HFFc6 (cell line): ENCODE results near the gene GDE1. TPM values are rescaled to one million over a fixed set of nuclear protein-coding genes. Genes with fewer than 3 reads are reported as not detected.

ENCODE experiments used
- DNase-seq: peaks from one replicate; pipeline ENCODE4 v3.0.0-alpha.2; 2018
- H3K27ac Mint-ChIP-seq: 2 replicates; pipeline ENCODE4 v1.8.0; 2020; ENCODE audit warnings: mild to moderate bottlenecking, mixed read lengths
- H3K27me3 Mint-ChIP-seq: 2 replicates; pipeline ENCODE4 v1.8.0; 2021; ENCODE audit warnings: mild to moderate bottlenecking, moderate library complexity, mixed read lengths; ENCODE audit not compliant: insufficient read depth
- H3K36me3 Mint-ChIP-seq: 2 replicates; pipeline ENCODE4 v1.8.0; 2021; ENCODE audit warnings: low read depth, mixed read lengths
- H3K4me1 Mint-ChIP-seq: 2 replicates; pipeline ENCODE4 v1.8.0; 2020; ENCODE audit warnings: low read depth, mixed read lengths
- H3K4me3 Mint-ChIP-seq: 2 replicates; pipeline ENCODE4 v1.8.0; 2020; ENCODE audit warnings: mild to moderate bottlenecking, moderate library complexity, mixed read lengths
- H3K9me3 Mint-ChIP-seq: 2 replicates; pipeline ENCODE4 v1.8.0; 2020; ENCODE audit warnings: mild to moderate bottlenecking, mixed read lengths
- CTCF ChIP-seq: fragments of 200-600 bp; sonication (generic); IDR thresholded peaks from 2 replicates; pipeline ENCODE4 v1.5.0; 2021; ENCODE audit warnings: antibody characterized with exemption, mild to moderate bottlenecking
- total RNA-seq, 6 experiments: library from RNA; stranded (reverse); fragmentation: NEBNext Ultra II Directional; extraction: Animal tissue kit (Norgen Biotek cat#: 25700); gene quantifications; 2 replicates in 1 of 6; 3 replicates in 5 of 6; pipeline ENCODE4 v1.2.3, GENCODE V29; 2021

GDE1 gene
- total RNA-seq, 6 experiments from 2014 or later, result 61.4 to 91.1 (median 77.1) TPM

GRCh38 chr16:19486750-19487325 is 35.1 kb downstream of the GDE1 start:
- Mint-ChIP-seq H3K9me3 (no peaks in the 10 kb centered on the region), H3K4me3 (no peak overlapping the region), H3K36me3 (no peaks in the 10 kb centered on the region), H3K27ac (no peak overlapping the region), H3K27me3 (peaks cover 20% of the 10 kb centered on the region), H3K4me1 (no peaks in the 10 kb centered on the region)
- DNase-seq, result no peak
- no peak for TF ChIP-seq CTCF

GRCh38 chr16:19486051-19486450 is 35.8 kb downstream of the GDE1 start:
- H3K27me3 Mint-ChIP-seq, result peaks cover 20% of the 10 kb centered on the region
- no peak for DNase-seq
- H3K4me3 Mint-ChIP-seq, result no peak overlapping the region
- no peak for TF ChIP-seq CTCF
- no peaks in the 10 kb centered on the region for H3K4me1 Mint-ChIP-seq
- no peaks in the 10 kb centered on the region for H3K9me3 Mint-ChIP-seq
- no peak overlapping the region for H3K27ac Mint-ChIP-seq
- H3K36me3 Mint-ChIP-seq, result no peaks in the 10 kb centered on the region

- no peak for TF ChIP-seq CTCF
- Mint-ChIP-seq H3K4me1 (no peaks in the 10 kb centered on the region), H3K36me3 (no peaks in the 10 kb centered on the region), H3K27me3 (peaks cover 20% of the 10 kb centered on the region), H3K27ac (no peak overlapping the region), H3K9me3 (no peaks in the 10 kb centered on the region), H3K4me3 (no peak overlapping the region)
- DNase-seq, result no peak
Observed at GRCh38 chr16:19485611-19486010, 36.3 kb downstream of the GDE1 start.

- H3K36me3 Mint-ChIP-seq, result no peaks in the 10 kb centered on the region
Observed at GRCh38 chr16:19484096-19484495, 37.8 kb downstream of the GDE1 start.

GRCh38 chr16:19482291-19482690 is 39.6 kb downstream of the GDE1 start:
- no peak overlapping the region for H3K4me3 Mint-ChIP-seq
- no peak for TF ChIP-seq CTCF

More at GRCh38 chr16:19484096-19484495, 37.8 kb downstream of the GDE1 start:
- Mint-ChIP-seq H3K27me3 (peaks cover 20% of the 10 kb centered on the region), H3K4me1 (no peaks in the 10 kb centered on the region), H3K9me3 (no peaks in the 10 kb centered on the region), H3K4me3 (no peak overlapping the region), H3K27ac (no peak overlapping the region)
- TF ChIP-seq CTCF, result no peak
- DNase-seq, result no peak

GRCh38 chr16:19481769-19482168 is 40.1 kb downstream of the GDE1 start:
- H3K27ac Mint-ChIP-seq, result no peak overlapping the region
- no peaks in the 10 kb centered on the region for H3K36me3 Mint-ChIP-seq
- H3K4me1 Mint-ChIP-seq, result no peaks in the 10 kb centered on the region
- no peak for DNase-seq
- no peak for TF ChIP-seq CTCF
- no peak overlapping the region for H3K4me3 Mint-ChIP-seq
- H3K9me3 Mint-ChIP-seq, result no peaks in the 10 kb centered on the region
- H3K27me3 Mint-ChIP-seq, result peaks cover 20% of the 10 kb centered on the region

More at GRCh38 chr16:19482291-19482690, 39.6 kb downstream of the GDE1 start:
- Mint-ChIP-seq H3K27ac (no peak overlapping the region), H3K36me3 (no peaks in the 10 kb centered on the region), H3K27me3 (peaks cover 20% of the 10 kb centered on the region), H3K9me3 (no peaks in the 10 kb centered on the region), H3K4me1 (no peaks in the 10 kb centered on the region)
- DNase-seq, result no peak
